BLaER1 (cell line): ENCODE results near the gene SLC4A4.

Experiments used
- H3K27ac ChIP-seq: shearing (Covaris generic); formaldehyde crosslinking; 2 replicates; pipeline ENCODE4 v1.8.1; 2022
- H3K27me3 ChIP-seq: shearing (Covaris generic); formaldehyde crosslinking; 2 replicates; pipeline ENCODE4 v1.8.1; 2022
- H3K36me3 ChIP-seq: shearing (Covaris generic); formaldehyde crosslinking; 2 replicates; pipeline ENCODE4 v1.8.1; 2022
- H3K4me1 ChIP-seq: shearing (Covaris generic); formaldehyde crosslinking; 2 replicates; pipeline ENCODE4 v1.8.1; 2022
- H3K4me2 ChIP-seq: shearing (Covaris generic); formaldehyde crosslinking; 2 replicates; pipeline ENCODE4 v1.8.1; 2022
- H3K4me3 ChIP-seq: shearing (Covaris generic); formaldehyde crosslinking; 2 replicates; pipeline ENCODE4 v1.8.1; 2022
- H3K9ac ChIP-seq: shearing (Covaris generic); formaldehyde crosslinking; 2 replicates; pipeline ENCODE4 v1.8.1; 2022
- H3K9me3 ChIP-seq: shearing (Covaris generic); formaldehyde crosslinking; 2 replicates; pipeline ENCODE4 v1.8.1; 2022
- H4K20me1 ChIP-seq: shearing (Covaris generic); formaldehyde crosslinking; 2 replicates; pipeline ENCODE4 v1.8.1; 2022
- Cebpa-rat ChIP-seq: shearing (Covaris generic); IDR thresholded peaks from 2 replicates; pipeline ENCODE4 v1.8.1; 2022

Gene SLC4A4

DNA sequence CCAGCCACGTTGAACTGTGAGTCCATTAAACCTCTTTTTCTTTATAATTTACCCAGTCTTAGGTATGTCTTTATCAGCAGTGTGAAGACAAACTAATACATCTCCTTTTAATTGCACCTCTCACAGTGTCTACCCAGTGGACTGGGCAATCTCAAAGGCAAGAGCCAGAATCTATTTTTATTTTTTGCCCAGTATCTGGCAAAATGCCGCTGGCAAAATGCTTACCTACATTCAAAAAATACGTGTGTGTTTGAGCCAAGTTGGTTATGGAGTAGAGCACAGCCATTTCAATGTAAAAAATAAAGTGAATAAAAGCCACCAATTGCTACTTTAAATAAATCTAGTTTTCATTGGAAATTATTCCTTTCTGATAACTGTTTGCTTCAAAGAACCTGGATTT is 245.2 kb downstream of the SLC4A4 start:
- Histone ChIP-seq H3K27me3 (no peaks in the 10 kb centered on the region), H3K36me3 (no peaks in the 10 kb centered on the region), H3K9me3 (peaks cover 11% of the 10 kb centered on the region; the same call in 1 of the 2 replicates), H4K20me1 (no peaks in the 10 kb centered on the region), H3K9ac (no peak overlapping the region), H3K4me1 (no peaks in the 10 kb centered on the region), H3K4me2 (no peak overlapping the region), H3K4me3 (no peak overlapping the region), H3K27ac (no peak overlapping the region)
- TF ChIP-seq Cebpa-rat = no peak

DNA sequence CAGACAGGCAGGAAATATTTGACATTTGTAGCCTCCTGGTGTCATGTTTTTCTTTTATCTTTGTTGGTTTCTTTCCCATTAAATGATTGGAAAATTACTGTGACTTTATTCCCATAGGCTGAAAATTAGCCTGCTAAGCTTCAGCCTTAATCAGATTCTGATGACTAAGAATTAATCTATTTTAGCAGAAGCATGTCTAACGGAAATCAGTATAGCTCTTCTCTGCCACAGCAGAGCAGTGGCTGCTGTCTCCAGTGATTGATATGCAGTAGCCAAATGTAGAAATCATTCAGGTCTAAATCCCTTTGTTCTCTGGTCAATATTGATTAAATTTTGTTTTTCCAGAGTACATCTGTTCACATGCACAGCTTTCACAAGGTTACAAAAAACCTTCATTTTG is 245.8 kb downstream of the SLC4A4 start:
- Histone ChIP-seq H3K9me3 (peaks cover 11% of the 10 kb centered on the region; the same call in 1 of the 2 replicates), H3K9ac (no peak overlapping the region), H4K20me1 (no peaks in the 10 kb centered on the region), H3K27ac (no peak overlapping the region), H3K36me3 (no peaks in the 10 kb centered on the region), H3K4me1 (no peaks in the 10 kb centered on the region), H3K27me3 (no peaks in the 10 kb centered on the region), H3K4me3 (no peak overlapping the region), H3K4me2 (no peak overlapping the region)
- no peak for TF ChIP-seq Cebpa-rat

DNA sequence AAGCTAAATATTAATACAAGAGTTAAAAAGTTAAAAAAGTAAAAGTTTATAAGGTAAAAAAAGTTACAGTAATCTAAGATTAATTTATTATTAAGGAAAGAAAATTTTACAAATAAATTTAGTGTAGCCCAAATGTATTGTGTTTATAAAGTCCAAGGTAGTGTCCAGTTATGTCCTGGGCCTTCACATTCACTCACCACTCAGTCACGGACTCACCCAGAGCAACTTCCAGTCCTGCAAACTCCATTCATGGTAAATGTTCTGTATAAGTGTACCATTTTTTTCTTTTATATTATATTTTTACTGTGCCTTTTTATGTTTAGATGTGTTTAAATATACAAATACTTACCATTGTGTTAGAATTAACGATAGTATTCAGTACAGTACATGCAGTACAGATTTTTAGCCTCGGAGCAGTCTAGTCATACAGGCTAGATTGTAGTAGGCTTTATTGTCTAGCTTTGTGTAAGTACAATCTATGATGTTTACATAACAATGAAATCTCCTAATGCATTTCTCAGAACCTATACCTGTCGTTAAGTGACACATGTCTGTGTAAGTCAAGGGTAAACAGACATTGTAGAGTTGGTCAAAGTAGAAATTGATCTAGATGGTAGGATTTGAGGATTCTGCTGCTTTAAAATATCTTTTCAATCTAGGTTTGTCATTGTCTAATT is 247.4 kb downstream of the SLC4A4 start:
- no peak overlapping the region for H3K27ac ChIP-seq
- TF ChIP-seq Cebpa-rat = no peak
- H4K20me1 ChIP-seq = no peaks in the 10 kb centered on the region
- H3K27me3 ChIP-seq = no peaks in the 10 kb centered on the region
- no peak overlapping the region for H3K4me2 ChIP-seq
- peaks cover 11% of the 10 kb centered on the region; the same call in 1 of the 2 replicates for H3K9me3 ChIP-seq
- no peak overlapping the region for H3K9ac ChIP-seq
- no peaks in the 10 kb centered on the region for H3K4me1 ChIP-seq
- H3K36me3 ChIP-seq = no peaks in the 10 kb centered on the region
- H3K4me3 ChIP-seq = no peak overlapping the region

DNA sequence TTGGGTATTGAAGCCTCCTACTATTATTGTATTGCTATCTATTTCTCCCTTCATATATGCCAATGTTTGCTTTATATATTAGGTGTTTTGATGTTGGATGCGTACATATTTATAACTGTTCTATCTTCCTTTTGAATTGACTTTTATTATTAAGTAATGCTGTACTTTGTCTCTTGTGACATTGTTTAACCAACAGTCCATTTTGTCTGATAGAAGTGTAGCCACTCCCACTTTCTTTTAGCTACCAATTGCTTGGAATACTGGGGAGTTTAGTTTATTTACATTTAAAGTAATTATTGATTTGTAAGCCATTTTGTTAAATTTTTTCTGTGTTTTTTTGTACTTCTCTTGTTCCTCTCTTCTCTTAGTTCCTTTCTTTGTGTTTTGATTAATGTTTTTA is 249.2 kb downstream of the SLC4A4 start:
- Histone ChIP-seq H4K20me1 (no peaks in the 10 kb centered on the region), H3K27me3 (no peaks in the 10 kb centered on the region), H3K4me2 (no peak overlapping the region)

DNA sequence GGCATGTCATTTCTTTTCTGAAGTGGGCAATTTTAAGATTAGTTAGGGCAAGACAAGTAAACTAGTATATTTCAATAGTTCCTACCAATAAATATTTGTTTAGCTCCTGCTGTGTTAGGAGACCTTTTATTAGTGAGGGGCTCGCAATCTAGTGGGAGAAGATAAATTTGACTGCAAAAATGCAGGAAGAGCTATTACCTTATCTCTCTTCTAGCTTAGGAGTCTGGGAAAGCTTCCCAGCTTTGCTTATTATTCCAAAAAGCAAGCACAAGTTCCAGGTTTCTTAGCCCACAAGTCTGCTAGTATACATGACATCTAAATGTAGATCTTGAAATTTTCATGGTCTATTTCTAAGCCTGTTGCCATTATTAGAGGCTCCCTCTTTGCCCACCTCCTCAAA is 254.0 kb downstream of the SLC4A4 start:
- no peak for TF ChIP-seq Cebpa-rat
- H3K4me2 ChIP-seq = no peak overlapping the region
- no peak overlapping the region for H3K4me3 ChIP-seq
- no peaks in the 10 kb centered on the region for H3K36me3 ChIP-seq
- H3K4me1 ChIP-seq = no peaks in the 10 kb centered on the region
- H3K27ac ChIP-seq = no peak overlapping the region
- H3K9ac ChIP-seq = no peak overlapping the region
- H3K9me3 ChIP-seq = no peaks in the 10 kb centered on the region
- no peaks in the 10 kb centered on the region for H4K20me1 ChIP-seq
- no peaks in the 10 kb centered on the region for H3K27me3 ChIP-seq

More for the DNA sequence above, 249.2 kb downstream of the SLC4A4 start:
- 0 out of 2 replicates have a peak, but pooled peaks cover 7% of the 10 kb centered on the region for H3K9me3 ChIP-seq
- no peak overlapping the region for H3K9ac ChIP-seq
- H3K4me1 ChIP-seq = no peaks in the 10 kb centered on the region
- H3K27ac ChIP-seq = no peak overlapping the region
- no peak overlapping the region for H3K4me3 ChIP-seq
- no peaks in the 10 kb centered on the region for H3K36me3 ChIP-seq
- TF ChIP-seq Cebpa-rat = no peak

- TF ChIP-seq Cebpa-rat = no peak
- no peaks in the 10 kb centered on the region for H3K27me3 ChIP-seq
- H4K20me1 ChIP-seq = no peaks in the 10 kb centered on the region
- H3K9me3 ChIP-seq = no peaks in the 10 kb centered on the region
- no peak overlapping the region for H3K4me2 ChIP-seq
- no peak overlapping the region for H3K9ac ChIP-seq
- no peaks in the 10 kb centered on the region for H3K36me3 ChIP-seq
- no peak overlapping the region for H3K4me3 ChIP-seq
- H3K4me1 ChIP-seq = no peaks in the 10 kb centered on the region
- no peak overlapping the region for H3K27ac ChIP-seq
These were observed 254.5 kb downstream of the SLC4A4 start for GRCh38 chr4:71593311-71593710.

GRCh38 chr4:71595576-71596108 is 256.8 kb downstream of the SLC4A4 start:
- no peak for TF ChIP-seq Cebpa-rat
- no peak overlapping the region for H3K4me2 ChIP-seq
- H3K27me3 ChIP-seq = no peaks in the 10 kb centered on the region
- H3K4me1 ChIP-seq = no peaks in the 10 kb centered on the region
- no peaks in the 10 kb centered on the region for H4K20me1 ChIP-seq
- H3K9ac ChIP-seq = no peak overlapping the region
- H3K36me3 ChIP-seq = no peaks in the 10 kb centered on the region
- no peak overlapping the region for H3K27ac ChIP-seq
- no peak overlapping the region for H3K4me3 ChIP-seq
- H3K9me3 ChIP-seq = no peaks in the 10 kb centered on the region

DNA sequence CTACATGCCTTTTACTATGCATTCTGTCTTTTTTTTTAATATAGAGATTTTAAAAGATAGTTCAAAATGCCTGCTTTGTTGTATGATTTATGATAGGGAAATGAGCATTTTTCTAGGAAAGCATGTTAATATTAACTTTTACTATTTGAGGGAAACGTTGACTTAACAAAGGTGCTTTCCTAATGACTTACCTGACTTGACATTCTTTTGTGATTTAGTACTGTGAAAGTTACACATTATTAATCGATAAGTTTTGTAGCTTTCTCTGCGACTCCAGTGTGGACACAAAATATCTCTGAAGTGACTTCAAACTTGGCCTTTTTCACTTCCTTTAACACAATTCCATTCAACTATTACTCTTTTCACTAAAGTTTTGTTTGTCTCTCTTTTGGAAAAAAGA is 260.8 kb downstream of the SLC4A4 start:
- no peak for TF ChIP-seq Cebpa-rat
- Histone ChIP-seq H3K4me3 (no peak overlapping the region), H3K27me3 (no peaks in the 10 kb centered on the region), H3K4me2 (no peak overlapping the region), H3K9me3 (no peaks in the 10 kb centered on the region), H3K4me1 (peaks cover 21% of the 10 kb centered on the region), H4K20me1 (no peaks in the 10 kb centered on the region), H3K27ac (no peak overlapping the region), H3K36me3 (no peaks in the 10 kb centered on the region), H3K9ac (no peak overlapping the region)

DNA sequence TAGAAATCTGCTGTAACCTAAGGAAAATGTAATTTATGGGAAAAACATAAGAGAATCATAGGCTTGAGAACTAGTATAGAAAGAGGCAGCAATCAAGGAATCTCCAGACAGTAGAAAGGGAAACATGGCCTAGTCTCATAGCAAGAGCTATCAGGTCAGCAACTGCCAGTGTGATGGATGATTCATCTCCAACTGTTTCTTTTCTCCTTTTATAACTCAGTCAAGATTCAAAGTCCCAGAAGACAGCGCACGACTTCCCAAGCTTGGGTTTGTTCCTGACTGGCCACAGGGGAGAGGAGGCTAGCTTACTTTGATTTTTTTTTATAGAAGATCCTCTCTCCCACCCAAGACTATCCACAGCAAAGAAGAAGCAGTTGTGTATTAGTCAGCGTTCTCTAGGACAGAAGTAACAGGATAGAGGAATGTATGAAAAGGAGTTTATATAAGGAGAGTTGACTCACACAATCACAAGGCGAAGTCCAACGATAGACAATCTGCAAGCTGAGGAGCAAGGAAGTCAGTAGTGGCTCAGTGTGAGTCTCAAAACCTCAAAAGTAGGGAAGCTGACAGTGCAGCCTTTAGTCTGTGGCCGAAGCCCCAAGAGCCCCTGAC is 263.6 kb downstream of the SLC4A4 start:
- no peak for TF ChIP-seq Cebpa-rat
- peaks cover 33% of the 10 kb centered on the region for H3K4me1 ChIP-seq
- H3K4me2 ChIP-seq = peak overlapping the region; percentile 64
- H4K20me1 ChIP-seq = no peaks in the 10 kb centered on the region
- no peak overlapping the region for H3K4me3 ChIP-seq
- H3K9me3 ChIP-seq = peaks cover 4% of the 10 kb centered on the region; the same call in 1 of the 2 replicates
- H3K27me3 ChIP-seq = no peaks in the 10 kb centered on the region
- peak overlapping the region; percentile 49; the same call in 1 of the 2 replicates for H3K27ac ChIP-seq
- no peak overlapping the region; the same call in 1 of the 2 replicates for H3K9ac ChIP-seq
- H3K36me3 ChIP-seq = no peaks in the 10 kb centered on the region

- H3K4me2 ChIP-seq = peak overlapping the region; percentile 56
- no peak overlapping the region for H3K4me3 ChIP-seq
- H3K36me3 ChIP-seq = no peaks in the 10 kb centered on the region
- H3K9me3 ChIP-seq = peaks cover 7% of the 10 kb centered on the region; the same call in 1 of the 2 replicates
- TF ChIP-seq Cebpa-rat = no peak
- H4K20me1 ChIP-seq = no peaks in the 10 kb centered on the region
- H3K27me3 ChIP-seq = no peaks in the 10 kb centered on the region
- no peak overlapping the region for H3K9ac ChIP-seq
- H3K4me1 ChIP-seq = peaks cover 33% of the 10 kb centered on the region
- no peak overlapping the region for H3K27ac ChIP-seq
These were observed 266.0 kb downstream of the SLC4A4 start for GRCh38 chr4:71604785-71605184.
